NCI-H1930 (cell line): ENCODE results near the gene METRN.

ENCODE experiments used
- DNase-seq, 2 experiments: peaks; one replicate each; lab custom pipeline; 2025; lab: John Stamatoyannopoulos, UW

METRN gene

GRCh38 chr16:723695-724094, 8.8 kb downstream of the METRN start:
- no peak for DNase-seq

- no peak for DNase-seq
Measured at GRCh38 chr16:724188-725040, 9.5 kb downstream of the METRN start.

- DNase-seq: no peak
Measured at GRCh38 chr16:725041-725376, 10.1 kb downstream of the METRN start.

- DNase-seq: no peak
Measured at GRCh38 chr16:725463-726187, 10.7 kb downstream of the METRN start.

GRCh38 chr16:726188-726437, 11.2 kb downstream of the METRN start:
- DNase-seq: no peak

GRCh38 chr16:726438-727290, 11.7 kb downstream of the METRN start, which contains the start of the genes CCDC78 and HAGHL:
Gene CCDC78 (minus strand): TSS chr16:726443. CDS start chr16:726367, 76 bp downstream.
Gene HAGHL (plus strand): TSS chr16:727106. CDS start chr16:727510, 404 bp downstream.
- peak; percentile 32 to 49 for DNase-seq

GRCh38 chr16:727291-727977, 12.5 kb downstream of the METRN start:
- no peak for DNase-seq

GRCh38 chr16:728131-728889, 13.4 kb downstream of the METRN start:
- peak; percentile 68 to 69 for DNase-seq

GRCh38 chr16:728890-729744, 14.2 kb downstream of the METRN start:
- DNase-seq: no peak

- no peak for DNase-seq
Measured at GRCh38 chr16:729768-730665, 15.1 kb downstream of the METRN start.

GRCh38 chr16:730666-731509, 16.0 kb downstream of the METRN start:
- no peak for DNase-seq

- no peak for DNase-seq
Measured at GRCh38 chr16:732332-732731, 17.4 kb downstream of the METRN start.

- DNase-seq: no peak
Measured at GRCh38 chr16:732936-733335, 18.0 kb downstream of the METRN start.

GRCh38 chr16:733382-734207, 18.7 kb downstream of the METRN start:
- peak in 1 of 2 experiments; percentile 39 for DNase-seq

- no peak for DNase-seq
Measured at GRCh38 chr16:734208-734980, 19.5 kb downstream of the METRN start.
